CD4-positive, alpha-beta T cell treated with Interleukin-21 for 1 hour (primary cell): Measurements from ENCODE around the gene TIMM8B.
"Not testable (repeated sequence)": the region's sequence is repeated elsewhere in the genome, so short reads cannot be mapped to it uniquely, and the experiment has no call there.

Experiments
- DNase-seq: peaks from one replicate; pipeline ENCODE4 v3.0.0-alpha.2; 2020

The TIMM8B gene

DNA sequence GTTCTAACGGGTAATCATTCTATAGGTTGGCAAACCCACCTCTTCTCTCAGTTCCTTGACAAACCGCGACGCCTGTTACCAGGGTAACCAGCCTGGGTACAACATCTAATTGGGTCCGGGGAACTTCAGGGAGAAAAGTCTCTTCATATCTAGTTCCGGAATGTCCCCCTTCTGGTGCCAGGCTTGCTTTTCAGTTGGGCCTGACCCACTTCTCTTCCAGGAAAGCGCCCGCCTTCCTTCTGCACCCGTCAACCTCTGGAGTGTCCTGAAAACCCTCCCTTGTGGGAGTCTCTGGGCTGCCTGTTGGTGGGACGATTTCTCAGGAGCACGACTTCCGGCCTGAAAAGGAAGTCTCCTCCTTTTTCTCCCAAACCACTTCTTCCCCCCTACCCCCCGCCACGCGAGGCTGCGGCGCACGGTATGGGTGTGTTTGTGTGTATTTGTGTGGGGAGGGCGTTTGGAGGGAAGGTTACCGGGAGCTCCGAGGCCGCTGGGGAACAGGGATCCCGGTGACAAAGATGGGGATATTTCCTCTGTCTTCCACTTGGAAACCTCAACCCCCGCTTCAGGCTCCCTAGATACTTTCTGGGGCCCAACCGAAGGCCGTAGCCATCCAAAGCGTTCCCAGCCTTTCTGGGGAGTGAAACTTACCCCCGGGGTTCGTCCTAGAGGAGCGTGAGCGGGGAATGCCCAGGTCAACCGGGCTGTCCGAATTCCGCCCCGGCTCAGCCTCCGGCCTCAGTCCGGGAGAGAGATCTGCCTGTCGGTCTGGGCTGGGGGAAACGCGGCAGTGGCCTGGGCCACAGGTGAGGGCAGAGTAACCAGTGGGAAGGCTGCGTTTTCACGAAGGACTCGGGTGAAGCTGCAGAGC is 12.4 kb downstream of the TIMM8B start, which contains the start of the genes NKAPD1 and PIH1D2:
Gene NKAPD1, plus strand, starts transcription at position 359 of the 871 bp plus-strand sequence. CDS start 1,276 bp downstream, outside the sequence.
Gene PIH1D2, minus strand, starts transcription at position 77 of the 871 bp plus-strand sequence. CDS start 843 bp downstream, outside the sequence.
- DNase-seq, result peak; percentile 89

DNA sequence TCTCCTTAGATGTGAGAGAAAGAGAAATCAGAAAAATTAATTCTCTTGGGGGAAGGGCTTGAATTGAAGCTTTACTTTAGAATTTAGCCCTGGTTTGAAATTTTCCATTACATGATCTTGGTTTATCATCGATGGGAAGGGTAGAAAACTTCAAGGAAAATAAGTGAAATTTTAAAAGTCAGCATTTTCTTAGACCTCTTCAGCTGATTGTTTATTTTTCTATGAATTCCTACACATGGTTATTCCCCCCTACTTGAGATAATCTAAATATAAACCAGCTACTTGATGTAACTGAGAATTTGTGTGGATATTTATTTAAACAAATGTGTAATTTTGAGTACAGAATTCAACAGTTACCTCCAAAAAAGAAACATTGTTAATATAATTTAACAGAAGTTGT is 23.6 kb downstream of the TIMM8B start:
- DNase-seq, result no peak

DNA sequence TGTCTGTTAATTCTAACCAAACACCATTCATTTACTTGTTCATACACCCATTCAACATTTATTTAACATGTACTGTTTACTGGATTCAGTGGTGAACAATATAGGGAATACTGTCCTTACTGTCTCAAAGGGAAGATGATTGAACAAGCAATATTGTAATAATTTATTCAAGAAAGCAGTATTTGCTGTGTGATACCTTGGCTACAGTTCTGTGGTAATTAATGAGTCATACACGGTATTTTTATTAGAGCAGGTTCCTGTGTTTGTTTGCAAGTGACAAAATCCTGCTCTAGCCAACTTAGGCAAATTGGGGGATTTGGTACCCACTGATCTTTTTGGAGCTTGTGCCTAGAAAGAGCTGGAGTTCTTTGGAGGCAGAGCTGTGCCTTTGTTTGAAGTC is 28.5 kb downstream of the TIMM8B start:
- DNase-seq, result no peak

DNA sequence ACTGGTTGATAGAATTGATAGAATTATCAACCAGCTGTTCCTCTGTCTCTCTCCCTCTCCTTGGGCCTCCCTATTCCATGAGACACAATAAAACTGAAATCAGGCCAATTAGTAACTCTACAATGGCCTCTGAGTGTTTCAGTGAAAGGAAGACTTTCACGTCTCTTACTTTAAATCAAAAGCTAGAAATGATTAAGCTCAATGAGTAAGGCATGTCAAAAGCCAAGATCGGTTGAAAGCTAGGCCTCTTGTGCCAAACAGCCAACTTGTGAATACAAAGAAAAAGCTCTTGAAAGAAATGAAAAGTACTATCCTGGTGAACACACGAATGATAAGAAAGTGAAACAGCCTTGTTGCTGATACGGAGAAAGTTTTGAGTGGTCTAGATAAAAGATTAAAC is 29.4 kb downstream of the TIMM8B start:
- no peak for DNase-seq

DNA sequence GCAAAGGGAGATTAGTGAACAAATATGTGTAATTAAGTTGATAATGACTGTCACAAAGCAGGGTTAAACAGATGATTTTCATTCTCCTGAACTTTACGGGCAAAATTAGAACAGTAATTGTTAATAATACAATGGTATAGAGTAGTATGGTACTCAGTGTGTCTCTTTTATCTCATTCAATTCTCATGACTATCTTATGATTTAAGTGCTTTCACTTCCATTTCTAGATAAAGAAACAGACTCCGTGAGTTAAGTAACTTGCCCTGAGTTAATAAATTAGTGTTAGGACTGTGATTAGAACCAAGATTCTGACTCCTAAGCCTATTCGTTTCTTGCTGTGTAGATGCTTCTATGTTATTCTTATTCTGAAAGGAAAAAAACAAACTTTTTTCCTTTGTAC is 34.8 kb downstream of the TIMM8B start:
- no peak for DNase-seq

DNA sequence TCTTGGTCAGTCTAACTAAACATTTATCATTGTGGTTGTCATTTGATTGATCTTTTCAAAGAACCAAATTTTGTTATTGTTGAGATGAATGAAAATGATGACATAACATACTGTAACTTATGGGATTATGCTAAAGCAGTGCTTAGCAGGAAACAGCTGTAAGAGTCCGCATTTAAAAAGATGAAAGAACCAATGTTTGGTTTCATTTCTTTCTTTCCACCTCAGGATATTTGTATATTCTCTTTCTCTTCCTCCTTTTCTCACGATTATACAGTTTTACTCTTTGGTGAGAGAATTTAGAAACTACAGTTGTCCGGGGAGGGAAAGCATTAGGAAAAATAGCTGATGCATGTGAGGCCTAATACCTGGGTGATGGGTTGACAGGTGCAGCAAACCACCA is 35.8 kb downstream of the TIMM8B start:
- no peak for DNase-seq

GRCh38 chr11:112049777-112050176 is 36.8 kb downstream of the TIMM8B start:
- no peak for DNase-seq

DNA sequence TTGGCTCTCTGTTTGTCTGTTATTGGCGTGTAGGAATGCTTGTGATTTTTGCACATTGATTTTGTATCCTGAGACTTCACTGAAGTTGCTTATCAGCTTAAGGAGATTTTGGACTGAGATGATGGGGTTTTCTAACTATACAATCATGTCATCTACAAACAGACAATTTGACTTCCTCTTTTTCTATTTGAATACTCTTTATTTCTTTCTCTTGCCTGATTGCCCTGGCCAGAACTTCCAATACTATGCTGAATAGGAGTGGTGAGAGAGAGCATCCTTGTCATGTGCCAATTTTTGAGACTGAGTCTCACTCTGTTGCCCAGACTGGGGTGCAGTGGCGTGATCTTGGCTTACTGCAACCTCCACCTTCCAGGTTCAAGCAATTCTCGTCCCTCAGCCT is 38.3 kb downstream of the TIMM8B start:
- DNase-seq, result not testable (repeated sequence)

DNA sequence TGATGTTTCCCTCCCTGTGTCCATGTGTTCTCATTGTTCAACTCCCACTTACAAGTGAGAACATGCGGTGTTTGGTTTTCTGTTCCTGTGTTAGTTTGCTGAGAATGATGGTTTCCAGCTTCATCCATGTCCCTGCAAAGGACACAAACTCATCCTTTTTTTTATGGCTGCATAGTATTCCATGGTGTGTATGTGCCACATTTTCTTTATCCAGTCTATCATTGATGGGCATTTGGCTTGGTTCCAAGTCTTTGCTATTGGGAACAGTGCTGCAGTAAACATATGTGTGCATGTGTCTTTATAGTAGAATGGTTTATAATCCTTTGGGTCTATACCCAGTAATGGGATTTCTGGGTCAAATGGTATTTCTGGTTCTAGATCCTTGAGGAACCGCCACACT is 39.9 kb downstream of the TIMM8B start:
- not testable (repeated sequence) for DNase-seq

GRCh38 chr11:112044961-112045360 is 41.6 kb downstream of the TIMM8B start:
- no peak for DNase-seq

DNA sequence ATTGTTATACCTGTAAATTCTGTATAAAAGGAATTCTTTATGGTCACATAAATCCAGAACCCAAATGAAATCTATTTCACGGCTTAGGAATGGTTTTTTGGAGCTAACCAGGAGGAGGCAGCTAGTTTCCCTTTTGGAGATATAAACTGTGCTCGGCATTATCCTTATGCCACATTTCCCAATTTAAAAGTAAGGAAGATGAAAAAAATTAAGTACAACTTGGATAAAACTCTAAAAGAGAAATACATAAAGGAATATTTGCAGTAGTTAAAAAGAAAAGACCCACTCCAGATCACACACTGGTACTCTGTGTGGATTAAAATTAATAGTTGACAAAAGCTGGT is 43.6 kb downstream of the TIMM8B start:
- DNase-seq, result no peak

- DNase-seq, result no peak
Observed at GRCh38 chr11:112042161-112042960, 44.2 kb downstream of the TIMM8B start.

DNA sequence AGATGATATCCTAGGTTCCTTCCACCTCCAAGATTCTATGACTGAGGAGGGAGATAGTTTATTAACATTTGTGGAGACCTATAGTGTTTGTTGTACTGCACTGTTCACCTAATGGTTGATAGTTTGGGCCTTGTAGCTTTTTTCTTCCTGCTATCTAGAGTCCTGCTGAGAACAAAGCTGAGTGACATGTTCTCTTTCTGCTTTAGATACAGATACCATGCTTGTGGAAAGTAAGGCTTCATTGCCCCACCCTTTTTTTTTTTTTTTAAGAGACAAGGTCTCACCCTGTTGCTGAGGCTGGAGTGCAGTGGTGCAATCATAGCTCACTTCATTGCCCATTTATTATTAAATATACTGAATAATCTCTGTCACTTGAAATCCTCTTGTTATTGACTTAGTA is 49.0 kb downstream of the TIMM8B start:
- no peak for DNase-seq
